ENCODE measurements around the gene SEMA4B.

DNA sequence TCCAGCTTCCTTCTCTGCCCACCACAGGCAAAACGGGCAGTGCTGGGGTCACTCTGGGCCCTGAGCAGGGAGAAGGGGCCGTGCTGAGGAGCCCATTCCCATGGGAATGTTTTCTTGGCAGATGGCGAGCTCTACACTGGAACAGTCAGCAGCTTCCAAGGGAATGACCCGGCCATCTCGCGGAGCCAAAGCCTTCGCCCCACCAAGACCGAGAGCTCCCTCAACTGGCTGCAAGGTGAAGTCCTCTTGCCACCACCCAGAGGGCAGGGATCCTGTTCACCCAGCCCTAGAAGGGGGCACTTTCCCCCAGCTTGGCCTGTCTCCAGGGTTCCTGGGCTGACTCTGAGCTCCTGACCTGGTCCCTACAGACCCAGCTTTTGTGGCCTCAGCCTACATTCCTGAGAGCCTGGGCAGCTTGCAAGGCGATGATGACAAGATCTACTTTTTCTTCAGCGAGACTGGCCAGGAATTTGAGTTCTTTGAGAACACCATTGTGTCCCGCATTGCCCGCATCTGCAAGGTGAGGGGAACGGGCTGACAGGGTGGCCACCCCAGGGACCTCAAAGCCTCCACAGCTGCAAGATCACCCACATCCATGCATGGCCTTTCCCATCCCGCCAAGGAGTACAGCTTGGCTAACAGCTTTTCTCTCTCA lies 20.2 kb downstream of the SEMA4B start:
- TF ChIP-seq, protein P1, sequence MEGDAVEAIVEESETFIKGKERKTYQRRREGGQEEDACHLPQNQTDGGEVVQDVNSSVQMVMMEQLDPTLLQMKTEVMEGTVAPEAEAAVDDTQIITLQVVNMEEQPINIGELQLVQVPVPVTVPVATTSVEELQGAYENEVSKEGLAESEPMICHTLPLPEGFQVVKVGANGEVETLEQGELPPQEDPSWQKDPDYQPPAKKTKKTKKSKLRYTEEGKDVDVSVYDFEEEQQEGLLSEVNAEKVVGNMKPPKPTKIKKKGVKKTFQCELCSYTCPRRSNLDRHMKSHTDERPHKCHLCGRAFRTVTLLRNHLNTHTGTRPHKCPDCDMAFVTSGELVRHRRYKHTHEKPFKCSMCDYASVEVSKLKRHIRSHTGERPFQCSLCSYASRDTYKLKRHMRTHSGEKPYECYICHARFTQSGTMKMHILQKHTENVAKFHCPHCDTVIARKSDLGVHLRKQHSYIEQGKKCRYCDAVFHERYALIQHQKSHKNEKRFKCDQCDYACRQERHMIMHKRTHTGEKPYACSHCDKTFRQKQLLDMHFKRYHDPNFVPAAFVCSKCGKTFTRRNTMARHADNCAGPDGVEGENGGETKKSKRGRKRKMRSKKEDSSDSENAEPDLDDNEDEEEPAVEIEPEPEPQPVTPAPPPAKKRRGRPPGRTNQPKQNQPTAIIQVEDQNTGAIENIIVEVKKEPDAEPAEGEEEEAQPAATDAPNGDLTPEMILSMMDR (IDR thresholded peaks at IDR 0.05): peak in 1 of 3 donors; percentile 47
- no peak for TF ChIP-seq POLR2A (IDR thresholded peaks at IDR 0.05)

Measured in lower leg skin (tissue), 3 donors.